H9 (cell line): ENCODE measurements around the gene GPC3. TPM values are rescaled to one million over a fixed set of nuclear protein-coding genes. Genes with fewer than 3 reads are reported as not detected.
A peak's percentile ranks its signal among the peaks of the same experiment; 100 is the strongest.

Experiments
- DNase-seq: peaks from one replicate; pipeline ENCODE4 v3.0.0-alpha.2; 2017
- H2AFZ ChIP-seq: one replicate; pipeline ENCODE4 v1.6.1; 2013; ENCODE audit warnings: mild to moderate bottlenecking, low read length, control low read depth, moderate library complexity
- H2AK5ac ChIP-seq: 2 replicates; pipeline ENCODE4 v1.6.1; 2013; ENCODE audit warnings: low read length, control low read depth, mixed read lengths; ENCODE audit not compliant: insufficient read length
- H2BK120ac ChIP-seq: one replicate; pipeline ENCODE4 v1.6.1; 2013; ENCODE audit warnings: low read depth, mild to moderate bottlenecking, low read length, control low read depth, inconsistent platforms; ENCODE audit not compliant: poor library complexity, severe bottlenecking
- H2BK12ac ChIP-seq: 2 replicates; pipeline ENCODE4 v1.6.1; 2013; ENCODE audit warnings: low read length, control low read depth, mixed read lengths, low read depth; ENCODE audit not compliant: insufficient read length
- H2BK15ac ChIP-seq: 2 replicates; pipeline ENCODE4 v1.6.1; 2013; ENCODE audit warnings: low read depth, low read length, control low read depth
- H2BK20ac ChIP-seq: one replicate; pipeline ENCODE4 v1.6.1; 2013; ENCODE audit warnings: low read depth, mild to moderate bottlenecking, low read length, control low read depth, inconsistent platforms; ENCODE audit not compliant: poor library complexity, severe bottlenecking
- H2BK5ac ChIP-seq: 2 replicates; pipeline ENCODE4 v1.6.1; 2013; ENCODE audit warnings: low read length, control low read depth, mixed read lengths; ENCODE audit not compliant: insufficient read length
- H3K14ac ChIP-seq: 2 replicates; pipeline ENCODE4 v1.6.1; 2013; ENCODE audit warnings: low read length, control low read depth; ENCODE audit not compliant: insufficient read depth
- H3K18ac ChIP-seq: 2 replicates; pipeline ENCODE4 v1.6.1; 2013; ENCODE audit warnings: low read depth, mild to moderate bottlenecking, mixed read lengths, low read length, control low read depth; ENCODE audit not compliant: insufficient read length
- H3K23ac ChIP-seq: 2 replicates; pipeline ENCODE4 v1.6.1; 2013; ENCODE audit warnings: low read length, control low read depth, mixed read lengths, low read depth; ENCODE audit not compliant: insufficient read length
- H3K23me2 ChIP-seq: 2 replicates; pipeline ENCODE4 v1.6.1; 2013; ENCODE audit warnings: low read depth, mild to moderate bottlenecking, mixed read lengths, low read length, control low read depth; ENCODE audit not compliant: insufficient read length, poor library complexity, severe bottlenecking
- H3K27ac ChIP-seq: 2 replicates; pipeline ENCODE4 v1.5.1; 2013; ENCODE audit warnings: low read length, control low read depth, mixed read lengths, low read depth; ENCODE audit not compliant: insufficient read length
- H3K27me3 ChIP-seq: 2 replicates; pipeline ENCODE4 v1.6.1; 2013; ENCODE audit warnings: low read length, control low read depth, inconsistent platforms; ENCODE audit not compliant: insufficient read depth
- H3K4ac ChIP-seq: 2 replicates; pipeline ENCODE4 v1.6.1; 2013; ENCODE audit warnings: low read depth, mild to moderate bottlenecking, control low read depth, inconsistent platforms, low read length, moderate library complexity
- H3K4me1 ChIP-seq: 2 replicates; pipeline ENCODE4 v1.6.1; 2013; ENCODE audit warnings: low read length, control low read depth, inconsistent platforms; ENCODE audit not compliant: insufficient read depth
- H3K4me2 ChIP-seq: 2 replicates; pipeline ENCODE4 v1.6.1; 2013; ENCODE audit warnings: low read length, control low read depth, mixed read lengths; ENCODE audit not compliant: insufficient read length, insufficient read depth
- H3K56ac ChIP-seq: 2 replicates; pipeline ENCODE4 v1.6.1; 2013; ENCODE audit warnings: low read depth, mild to moderate bottlenecking, mixed read lengths, low read length, control low read depth; ENCODE audit not compliant: insufficient read length
- H3K79me1 ChIP-seq: 2 replicates; pipeline ENCODE4 v1.6.1; 2013; ENCODE audit warnings: low read depth, mild to moderate bottlenecking, moderate library complexity, low read length, control low read depth, inconsistent platforms; ENCODE audit not compliant: insufficient read depth, poor library complexity, severe bottlenecking
- H3K79me2 ChIP-seq: 2 replicates; pipeline ENCODE4 v1.6.1; 2013; ENCODE audit warnings: low read length, control low read depth, inconsistent platforms; ENCODE audit not compliant: insufficient read depth
- H3K9ac ChIP-seq: 2 replicates; pipeline ENCODE4 v1.6.1; 2013; ENCODE audit warnings: low read length, control low read depth, mixed read lengths; ENCODE audit not compliant: insufficient read length; ENCODE audit errors: extremely low read depth
- H3K9me3 ChIP-seq: one replicate; pipeline ENCODE4 v1.6.1; 2013; ENCODE audit warnings: low read depth, low read length, inconsistent platforms; ENCODE audit not compliant: control insufficient read depth
- H3T11ph ChIP-seq: one replicate; pipeline ENCODE4 v1.6.1; 2013; ENCODE audit warnings: mild to moderate bottlenecking, low read length, control low read depth, inconsistent platforms
- H4K20me1 ChIP-seq: one replicate; pipeline ENCODE4 v1.6.1; 2013; ENCODE audit not compliant: control insufficient read depth, insufficient read length, insufficient read depth
- H4K5ac ChIP-seq: 2 replicates; pipeline ENCODE4 v1.6.1; 2013; ENCODE audit warnings: low read depth, mild to moderate bottlenecking, mixed read lengths, low read length, control low read depth; ENCODE audit not compliant: insufficient read length
- H4K8ac ChIP-seq: replicated peaks from 2 replicates; pipeline ENCODE4 v1.6.1; 2013; ENCODE audit warnings: low read length, control low read depth, mixed read lengths, low read depth; ENCODE audit not compliant: insufficient read length
- H4K91ac ChIP-seq: 2 replicates; pipeline ENCODE4 v1.6.1; 2013; ENCODE audit warnings: low read depth, mild to moderate bottlenecking, moderate library complexity, mixed read lengths, low read length, control low read depth; ENCODE audit not compliant: insufficient read length
- H3K27ac Mint-ChIP-seq, 3 experiments: 2 replicates in 2 of 3; 3 replicates in 1 of 3; pipeline ENCODE4 v1.8.0; 2020 to 2021; ENCODE audit warnings: mixed read lengths in 3 of 3, mild to moderate bottlenecking in 1 of 3, moderate library complexity in 1 of 3
- H3K27me3 Mint-ChIP-seq: 2 replicates; pipeline ENCODE4 v1.8.0; 2021; ENCODE audit warnings: low read depth, mild to moderate bottlenecking, moderate library complexity, mixed read lengths
- H3K36me3 Mint-ChIP-seq, 3 experiments: 2 replicates in 2 of 3; 3 replicates in 1 of 3; pipeline ENCODE4 v1.8.0; 2020 to 2021; ENCODE audit warnings: low read depth in 3 of 3, mixed read lengths in 3 of 3; ENCODE audit not compliant: insufficient read depth in 1 of 3
- H3K4me1 Mint-ChIP-seq, 2 experiments: 2 replicates each; pipeline ENCODE4 v1.8.0; 2020; ENCODE audit warnings: mixed read lengths in 2 of 2
- H3K4me3 Mint-ChIP-seq, 2 experiments: 2 replicates in 1 of 2; 3 replicates in 1 of 2; pipeline ENCODE4 v1.8.0; 2020 to 2021; ENCODE audit warnings: mild to moderate bottlenecking in 2 of 2, mixed read lengths in 2 of 2, moderate library complexity in 1 of 2
- H3K9me3 Mint-ChIP-seq, 2 experiments: 2 replicates in 1 of 2; 3 replicates in 1 of 2; pipeline ENCODE4 v1.8.0; 2020; ENCODE audit warnings: mild to moderate bottlenecking in 2 of 2, mixed read lengths in 2 of 2, moderate library complexity in 1 of 2
- WGBS: extraction: QIAGEN DNeasy Blood & Tissue Kit; methylation state at CpG from one replicate; pipeline ENCODE4 v1.1.7; 2013; ENCODE audit warnings: missing lambda C conversion rate, low lambda C conversion rate, mixed read lengths; ENCODE audit not compliant: insufficient read length; ENCODE audit errors: extremely low coverage; 5-methylcytosine and 5-hydroxymethylcytosine counted together
- total RNA-seq: library from RNA; stranded (reverse); gene quantifications from 2 replicates; pipeline ENCODE4 v1.2.1, GENCODE V29; 2021
- TF ChIP-seq, protein P1 (sequence below): fragments of 200-600 bp; sonication (generic); conservative IDR thresholded peaks from 3 replicates; pipeline ENCODE4 v1.8.0; 2021; ENCODE audit warnings: antibody characterized with exemption, mild to moderate bottlenecking

Gene GPC3
- total RNA-seq, 1 experiment from 2014 or later = 108 TPM

DNA sequence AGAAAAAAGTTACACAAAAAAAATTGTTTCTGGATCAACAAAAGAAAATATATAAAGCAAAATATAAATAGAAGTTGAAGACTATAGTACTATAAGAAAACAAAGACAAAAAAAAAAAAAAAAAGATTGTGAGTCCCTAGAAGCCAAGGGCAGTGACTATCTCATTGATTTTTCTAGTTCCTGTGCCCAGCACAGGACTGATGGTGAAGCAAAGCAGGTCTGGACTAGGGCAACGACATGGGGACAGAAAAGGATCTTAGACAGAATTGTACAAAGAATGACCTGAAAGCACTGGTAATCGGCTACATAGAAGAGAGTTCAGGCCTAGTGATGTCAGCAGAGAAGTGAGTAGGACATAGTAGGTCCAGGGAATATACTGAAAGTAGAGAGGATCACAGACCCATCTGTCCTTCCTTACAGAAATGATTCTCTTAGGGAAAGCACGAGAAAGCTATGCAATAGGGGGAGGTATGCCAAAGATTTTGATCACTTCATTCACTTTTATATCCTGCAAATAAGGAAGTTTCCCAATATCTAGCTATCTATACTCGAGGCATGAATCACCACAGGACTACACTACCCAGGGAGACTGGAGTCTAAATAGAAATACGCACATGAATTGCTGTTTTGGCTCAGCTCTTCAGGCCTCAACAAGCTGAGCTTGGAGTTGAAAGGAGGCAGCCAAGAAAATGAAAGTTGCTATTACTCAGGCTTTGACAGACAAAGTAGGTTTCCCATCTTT is 339.2 kb downstream of the GPC3 start:
- WGBS = no CpG with 5 or more reads among the region's 5 CpGs
- TF ChIP-seq, protein P1, sequence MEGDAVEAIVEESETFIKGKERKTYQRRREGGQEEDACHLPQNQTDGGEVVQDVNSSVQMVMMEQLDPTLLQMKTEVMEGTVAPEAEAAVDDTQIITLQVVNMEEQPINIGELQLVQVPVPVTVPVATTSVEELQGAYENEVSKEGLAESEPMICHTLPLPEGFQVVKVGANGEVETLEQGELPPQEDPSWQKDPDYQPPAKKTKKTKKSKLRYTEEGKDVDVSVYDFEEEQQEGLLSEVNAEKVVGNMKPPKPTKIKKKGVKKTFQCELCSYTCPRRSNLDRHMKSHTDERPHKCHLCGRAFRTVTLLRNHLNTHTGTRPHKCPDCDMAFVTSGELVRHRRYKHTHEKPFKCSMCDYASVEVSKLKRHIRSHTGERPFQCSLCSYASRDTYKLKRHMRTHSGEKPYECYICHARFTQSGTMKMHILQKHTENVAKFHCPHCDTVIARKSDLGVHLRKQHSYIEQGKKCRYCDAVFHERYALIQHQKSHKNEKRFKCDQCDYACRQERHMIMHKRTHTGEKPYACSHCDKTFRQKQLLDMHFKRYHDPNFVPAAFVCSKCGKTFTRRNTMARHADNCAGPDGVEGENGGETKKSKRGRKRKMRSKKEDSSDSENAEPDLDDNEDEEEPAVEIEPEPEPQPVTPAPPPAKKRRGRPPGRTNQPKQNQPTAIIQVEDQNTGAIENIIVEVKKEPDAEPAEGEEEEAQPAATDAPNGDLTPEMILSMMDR = no peak
- no peak overlapping the region for H4K5ac ChIP-seq

More for the DNA sequence above, 339.2 kb downstream of the GPC3 start:
- no peaks in the 10 kb centered on the region for H4K20me1 ChIP-seq
- no peaks in the 10 kb centered on the region for H3K27me3 Mint-ChIP-seq
- H3K4me2 ChIP-seq = no peak overlapping the region
- no peak overlapping the region for H3K56ac ChIP-seq
- H3K4me3 Mint-ChIP-seq = no peak overlapping the region
- H3K27ac ChIP-seq = no peak overlapping the region
- no peak overlapping the region for H2BK12ac ChIP-seq
- no peak overlapping the region for H3K23ac ChIP-seq
- H3K9ac ChIP-seq = no peak overlapping the region
- no peak overlapping the region for H2BK20ac ChIP-seq
- H3K27ac Mint-ChIP-seq = peak overlapping the region in 2 of 3 experiments; percentile 10 to 16; a peak in 3 of 7 replicates
- no peak overlapping the region for H3K14ac ChIP-seq
- no peak overlapping the region for H2AK5ac ChIP-seq
- no peak overlapping the region for H2BK120ac ChIP-seq
- H3K4me1 ChIP-seq = peaks cover 17% of the 10 kb centered on the region; the same call in 1 of the 2 replicates
- no peak overlapping the region for H2BK15ac ChIP-seq
- no peaks in the 10 kb centered on the region for H3K79me1 ChIP-seq
- H3K9me3 Mint-ChIP-seq = no peaks in the 10 kb centered on the region
- H3T11ph ChIP-seq = no peak overlapping the region
- no peak overlapping the region for H4K8ac ChIP-seq
- no peak overlapping the region for H2BK5ac ChIP-seq
- H3K79me2 ChIP-seq = no peaks in the 10 kb centered on the region
- H4K91ac ChIP-seq = no peak overlapping the region
- no peaks in the 10 kb centered on the region for H3K9me3 ChIP-seq
- H2AFZ ChIP-seq = no peak overlapping the region
- H3K23me2 ChIP-seq = no peaks in the 10 kb centered on the region
- 0 out of 7 replicates have a peak, but pooled peaks cover 0 to 4% (median 0%) of the 10 kb centered on the region in 3 experiments for H3K36me3 Mint-ChIP-seq
- H3K4ac ChIP-seq = no peak overlapping the region
- no peak for DNase-seq
- H3K27me3 ChIP-seq = no peaks in the 10 kb centered on the region
- no peak overlapping the region for H3K18ac ChIP-seq
- H3K4me1 Mint-ChIP-seq = peaks cover 66 to 68% of the 10 kb centered on the region in 2 experiments
